Measurements from ENCODE around the gene SPATA25.

- TF ChIP-seq, protein P1, sequence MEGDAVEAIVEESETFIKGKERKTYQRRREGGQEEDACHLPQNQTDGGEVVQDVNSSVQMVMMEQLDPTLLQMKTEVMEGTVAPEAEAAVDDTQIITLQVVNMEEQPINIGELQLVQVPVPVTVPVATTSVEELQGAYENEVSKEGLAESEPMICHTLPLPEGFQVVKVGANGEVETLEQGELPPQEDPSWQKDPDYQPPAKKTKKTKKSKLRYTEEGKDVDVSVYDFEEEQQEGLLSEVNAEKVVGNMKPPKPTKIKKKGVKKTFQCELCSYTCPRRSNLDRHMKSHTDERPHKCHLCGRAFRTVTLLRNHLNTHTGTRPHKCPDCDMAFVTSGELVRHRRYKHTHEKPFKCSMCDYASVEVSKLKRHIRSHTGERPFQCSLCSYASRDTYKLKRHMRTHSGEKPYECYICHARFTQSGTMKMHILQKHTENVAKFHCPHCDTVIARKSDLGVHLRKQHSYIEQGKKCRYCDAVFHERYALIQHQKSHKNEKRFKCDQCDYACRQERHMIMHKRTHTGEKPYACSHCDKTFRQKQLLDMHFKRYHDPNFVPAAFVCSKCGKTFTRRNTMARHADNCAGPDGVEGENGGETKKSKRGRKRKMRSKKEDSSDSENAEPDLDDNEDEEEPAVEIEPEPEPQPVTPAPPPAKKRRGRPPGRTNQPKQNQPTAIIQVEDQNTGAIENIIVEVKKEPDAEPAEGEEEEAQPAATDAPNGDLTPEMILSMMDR (IDR thresholded peaks at IDR 0.05; ENCODE audit: insufficient read depth, low read length, poor library complexity, severe bottlenecking) = no peak
- TF ChIP-seq EZH2phosphoT487 (conservative IDR thresholded peaks at IDR 0.05; ENCODE audit: low read length) = no peak
Observed at GRCh38 chr20:45907219-45907948, 20.0 kb upstream of the SPATA25 start.
